GM12801 (cell line): ENCODE data around the gene CXCL6.

ENCODE experiments used
- CTCF ChIP-seq: IDR thresholded peaks from one replicate; pipeline ENCODE4 v1.5.1; 2011; ENCODE audit warnings: control low read depth; ENCODE audit not compliant: insufficient read length; ENCODE audit errors: extremely low read depth

The CXCL6 gene

GRCh38 chr4:73823760-73824159 lies 12.7 kb upstream of the CXCL6 start:
- no peak for TF ChIP-seq CTCF

GRCh38 chr4:73828956-73829355 lies 7.5 kb upstream of the CXCL6 start:
- no peak for TF ChIP-seq CTCF

- no peak for TF ChIP-seq CTCF
These were observed 4.9 kb upstream of the CXCL6 start for GRCh38 chr4:73831569-73831968.

- TF ChIP-seq CTCF, result no peak
These were observed 3.7 kb upstream of the CXCL6 start for GRCh38 chr4:73832651-73833237.

- no peak for TF ChIP-seq CTCF
These were observed 2.6 kb downstream of the CXCL6 start for GRCh38 chr4:73839071-73839470.

GRCh38 chr4:73839715-73840114 lies 3.2 kb downstream of the CXCL6 start:
- TF ChIP-seq CTCF, result no peak

- no peak for TF ChIP-seq CTCF
These were observed 4.9 kb downstream of the CXCL6 start for GRCh38 chr4:73841243-73841925.

GRCh38 chr4:73842696-73843095 lies 6.2 kb downstream of the CXCL6 start:
- no peak for TF ChIP-seq CTCF
